HG03342 (cell line): Measurements from ENCODE around the gene CAMKV.

Experiments
- ATAC-seq: cut with Tn5 transposase; IDR thresholded peaks from one replicate; pipeline ENCODE4 v1.9.1; 2021; ENCODE audit warnings: mild to moderate bottlenecking, moderate library complexity; ENCODE audit not compliant: unreplicated experiment

Gene CAMKV

GRCh38 chr3:49896345-49896744, 26.6 kb upstream of the CAMKV start:
- no peak for ATAC-seq

GRCh38 chr3:49895791-49896190, 26.1 kb upstream of the CAMKV start:
- ATAC-seq: no peak

- ATAC-seq: no peak
Measured at GRCh38 chr3:49889296-49889695, 19.6 kb upstream of the CAMKV start.

- ATAC-seq: no peak
Measured at GRCh38 chr3:49886922-49887265, 17.2 kb upstream of the CAMKV start.

GRCh38 chr3:49883998-49884397, 14.3 kb upstream of the CAMKV start:
- ATAC-seq: no peak

- no peak for ATAC-seq
Measured at GRCh38 chr3:49882166-49882565, 12.5 kb upstream of the CAMKV start.

- no peak for ATAC-seq
Measured at GRCh38 chr3:49880581-49881315, 11.0 kb upstream of the CAMKV start.

- no peak for ATAC-seq
Measured at GRCh38 chr3:49879721-49880120, 10.0 kb upstream of the CAMKV start.

- ATAC-seq: no peak
Measured at GRCh38 chr3:49878686-49879085, 9.0 kb upstream of the CAMKV start.

- no peak for ATAC-seq
Measured at GRCh38 chr3:49877716-49878115, 8.0 kb upstream of the CAMKV start.

GRCh38 chr3:49876567-49876966, 6.9 kb upstream of the CAMKV start:
- ATAC-seq: no peak

- ATAC-seq: no peak
Measured at GRCh38 chr3:49873623-49874022, 3.9 kb upstream of the CAMKV start.

- no peak for ATAC-seq
Measured at GRCh38 chr3:49872801-49873281, 3.1 kb upstream of the CAMKV start.

- ATAC-seq: no peak
Measured at GRCh38 chr3:49871531-49872153, 1.9 kb upstream of the CAMKV start.

- ATAC-seq: no peak
Measured at GRCh38 chr3:49868862-49869466, 742 bp downstream of the CAMKV start.

- no peak for ATAC-seq
Measured at GRCh38 chr3:49867871-49868321, 1.8 kb downstream of the CAMKV start.

GRCh38 chr3:49867400-49867799, 2.3 kb downstream of the CAMKV start:
- no peak for ATAC-seq

- no peak for ATAC-seq
Measured at GRCh38 chr3:49865198-49865784, 4.4 kb downstream of the CAMKV start.

GRCh38 chr3:49864505-49864904, 5.2 kb downstream of the CAMKV start:
- no peak for ATAC-seq

- no peak for ATAC-seq
Measured at GRCh38 chr3:49859576-49860305, 10.0 kb downstream of the CAMKV start.
